Fibroblast of peridontal ligament (primary cell): ENCODE data around the gene CAPN11.

ENCODE experiments used
- DNase-seq: peaks from one replicate; pipeline ENCODE4 v3.0.0-alpha.2; 2010; ENCODE audit errors: extremely low read depth

The CAPN11 gene

DNA sequence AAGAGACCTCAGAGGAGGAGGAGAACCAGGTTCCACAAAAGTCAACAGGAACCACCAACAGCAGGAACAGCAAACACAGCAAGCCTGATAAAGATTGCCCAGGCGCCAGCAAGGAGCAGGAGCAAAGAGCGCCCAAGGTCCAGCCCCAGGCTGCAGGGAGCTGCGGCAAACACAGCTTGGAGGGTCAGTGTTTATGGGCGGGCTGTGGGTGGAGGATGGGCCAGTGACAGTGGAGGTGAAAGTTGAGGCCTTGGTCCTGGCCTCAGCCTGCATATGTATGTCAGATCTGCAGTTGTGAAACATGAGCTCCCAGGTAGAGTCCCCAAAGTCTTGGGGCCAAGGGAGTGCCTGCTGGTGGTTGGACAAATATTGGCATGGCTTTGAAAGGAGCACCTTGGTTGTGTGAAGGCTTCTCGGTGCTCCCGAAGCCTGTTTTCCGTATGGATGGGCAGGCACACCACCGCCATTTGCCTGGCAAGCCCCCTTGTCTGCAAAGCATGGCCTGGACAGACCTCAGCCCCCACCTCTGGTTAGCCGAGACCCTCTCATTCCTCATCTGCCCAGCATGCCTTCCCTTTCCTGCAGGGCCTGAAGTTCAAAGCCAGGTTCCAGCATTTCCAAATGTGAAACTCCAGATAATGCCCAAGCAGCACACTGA, 2.0 kb upstream of the CAPN11 start:
- DNase-seq: no peak

DNA sequence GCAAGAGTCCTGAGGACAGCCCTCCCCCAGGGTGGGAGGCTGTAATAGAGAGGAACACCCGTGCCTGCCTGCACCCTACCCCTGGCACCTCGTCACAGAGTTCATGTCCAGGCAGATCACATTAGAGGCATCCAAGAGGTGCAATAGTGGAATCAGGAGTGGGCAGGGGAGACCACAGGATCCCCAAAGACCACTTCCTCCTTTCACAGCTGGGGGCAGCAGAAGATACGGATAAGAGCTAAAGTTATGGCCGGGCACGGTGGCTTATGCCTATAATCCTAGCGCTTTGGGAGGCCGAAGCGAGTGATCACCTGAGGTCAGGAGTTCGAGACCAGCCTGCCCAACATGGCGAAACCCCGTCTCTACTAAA, 1.5 kb upstream of the CAPN11 start:
- no peak for DNase-seq

DNA sequence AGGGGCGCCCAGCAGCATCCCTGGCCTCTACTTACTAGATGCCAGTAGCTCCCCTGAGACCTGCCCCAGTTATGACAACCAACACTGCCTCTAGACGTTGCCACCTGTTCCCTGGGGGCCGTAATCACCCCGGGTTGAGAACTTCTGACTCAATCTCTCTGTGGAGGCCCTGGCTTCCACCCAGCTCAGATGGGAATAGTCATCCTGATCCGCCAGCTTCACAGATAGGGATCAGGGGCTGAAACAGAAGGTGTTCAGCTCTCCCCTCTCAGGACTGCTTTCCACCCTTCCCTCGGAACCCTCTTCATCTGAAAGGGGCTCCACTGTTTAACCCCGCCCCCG, 3.3 kb downstream of the CAPN11 start:
- DNase-seq: peak; percentile 22

DNA sequence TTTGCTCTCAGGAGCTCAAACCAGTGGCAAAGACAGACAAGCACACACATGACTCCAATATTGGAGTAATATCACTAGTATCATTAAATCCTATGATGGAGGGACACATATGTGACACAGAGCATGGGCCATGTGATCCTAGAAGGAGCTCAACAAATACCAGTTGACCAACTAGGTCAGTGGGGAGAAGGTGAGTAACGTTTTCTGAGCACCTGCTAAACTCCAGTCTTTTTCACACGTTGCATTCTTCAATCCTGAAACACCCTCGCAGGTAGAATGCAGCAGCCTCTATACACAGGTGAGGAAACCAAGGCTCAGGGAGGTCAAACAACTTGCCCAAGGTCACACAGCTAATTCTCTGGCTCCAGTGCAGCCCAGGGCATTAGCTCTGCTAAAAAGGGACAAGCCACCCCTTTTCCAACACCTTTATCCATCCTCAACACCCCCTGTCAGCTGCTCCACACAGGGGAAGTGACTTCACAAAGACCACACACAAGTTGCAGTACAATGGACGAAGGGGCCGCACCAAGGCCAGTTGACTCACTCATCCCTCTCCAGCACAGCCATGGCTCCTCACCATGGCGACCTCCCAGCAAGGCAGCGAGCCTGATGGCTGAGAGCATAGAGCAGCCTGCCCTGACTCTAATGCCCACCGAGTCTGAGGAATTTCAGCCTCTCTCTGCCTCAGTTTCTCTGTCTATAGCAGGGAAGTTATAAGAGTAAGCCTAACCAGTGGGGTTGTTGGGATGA, 4.4 kb downstream of the CAPN11 start:
- DNase-seq: no peak

DNA sequence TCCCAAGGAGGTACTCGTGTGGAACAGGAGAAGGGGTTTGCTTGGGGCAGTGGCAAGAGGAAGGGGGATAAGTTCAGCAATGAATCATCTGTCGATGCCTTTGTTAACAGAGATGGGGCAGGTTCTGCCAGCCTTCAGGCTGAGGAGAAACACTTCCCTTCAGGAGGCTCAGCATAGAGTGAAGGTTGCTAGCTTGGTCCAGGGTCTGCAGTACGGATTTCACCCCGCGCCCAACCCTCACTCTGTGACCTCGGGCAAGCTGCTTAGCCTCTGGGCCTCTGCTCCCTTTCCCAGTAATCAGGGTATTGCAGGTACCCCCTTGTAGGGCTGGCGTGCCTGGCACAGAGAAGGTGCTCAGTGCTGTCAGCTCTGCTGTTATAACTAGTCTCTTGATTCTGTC, 7.5 kb downstream of the CAPN11 start:
- DNase-seq: no peak

DNA sequence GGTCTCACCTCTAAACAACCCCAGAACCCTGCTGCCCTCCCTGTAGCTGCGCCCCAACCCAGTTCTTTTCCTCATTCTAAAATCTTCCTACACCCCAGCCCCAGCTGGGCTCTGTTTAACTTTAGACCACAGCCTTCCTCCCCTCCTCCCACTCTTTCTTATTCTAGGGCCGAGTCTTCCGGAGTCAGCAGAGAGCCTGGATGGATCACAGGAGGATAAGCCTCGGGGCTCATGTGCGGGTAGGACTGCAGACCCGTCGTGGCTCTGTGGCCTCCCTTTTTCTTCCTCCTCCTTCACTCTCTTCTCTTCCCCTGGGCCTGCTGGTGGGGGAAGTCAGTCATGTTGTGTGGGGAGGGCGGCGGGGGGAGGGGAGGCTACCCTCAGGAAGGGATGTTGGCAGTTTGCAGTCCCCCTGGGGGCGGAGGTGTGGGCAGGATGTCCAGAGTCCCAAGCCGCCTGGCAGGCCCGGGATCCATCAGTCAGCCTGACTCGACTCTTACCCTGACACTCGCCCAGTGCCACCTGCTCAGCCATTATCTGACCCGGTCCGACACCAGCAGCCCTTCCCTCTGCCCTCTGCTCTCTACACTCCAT, 8.1 kb downstream of the CAPN11 start:
- DNase-seq: no peak

DNA sequence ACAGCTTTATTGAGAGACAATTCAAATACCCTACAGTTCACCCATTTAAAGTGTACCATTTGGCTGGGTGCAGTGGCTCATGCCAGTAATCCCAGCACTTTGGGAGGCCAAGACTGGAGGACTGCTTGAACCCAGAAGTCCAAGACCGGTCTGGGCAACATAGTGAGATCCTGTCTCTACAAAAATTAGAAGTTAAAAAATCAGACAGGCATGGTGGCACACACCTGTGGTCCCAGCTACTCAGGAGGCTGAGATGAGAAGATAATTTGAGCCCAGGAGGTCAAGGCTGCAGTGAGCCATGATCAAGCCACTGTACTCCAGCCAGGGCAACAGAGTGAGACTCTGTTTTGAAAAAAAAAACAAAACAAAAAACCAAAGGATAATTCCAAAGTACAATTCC, 8.9 kb downstream of the CAPN11 start:
- no peak for DNase-seq

DNA sequence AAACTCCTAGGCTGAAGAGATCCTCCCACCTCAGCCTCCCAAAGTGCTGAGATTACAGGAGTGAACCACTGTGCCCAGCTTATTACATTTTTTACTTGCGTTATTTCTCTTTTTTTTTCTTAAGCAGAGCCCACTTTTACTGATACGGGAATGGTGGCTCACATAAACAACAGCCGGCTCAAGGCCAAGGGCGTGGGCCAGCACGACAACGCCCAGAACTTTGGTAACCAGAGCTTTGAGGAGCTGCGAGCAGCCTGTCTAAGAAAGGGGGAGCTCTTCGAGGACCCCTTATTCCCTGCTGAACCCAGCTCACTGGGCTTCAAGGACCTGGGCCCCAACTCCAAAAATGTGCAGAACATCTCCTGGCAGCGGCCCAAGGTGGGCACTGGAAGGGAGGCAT, 10.5 kb downstream of the CAPN11 start:
- no peak for DNase-seq

DNA sequence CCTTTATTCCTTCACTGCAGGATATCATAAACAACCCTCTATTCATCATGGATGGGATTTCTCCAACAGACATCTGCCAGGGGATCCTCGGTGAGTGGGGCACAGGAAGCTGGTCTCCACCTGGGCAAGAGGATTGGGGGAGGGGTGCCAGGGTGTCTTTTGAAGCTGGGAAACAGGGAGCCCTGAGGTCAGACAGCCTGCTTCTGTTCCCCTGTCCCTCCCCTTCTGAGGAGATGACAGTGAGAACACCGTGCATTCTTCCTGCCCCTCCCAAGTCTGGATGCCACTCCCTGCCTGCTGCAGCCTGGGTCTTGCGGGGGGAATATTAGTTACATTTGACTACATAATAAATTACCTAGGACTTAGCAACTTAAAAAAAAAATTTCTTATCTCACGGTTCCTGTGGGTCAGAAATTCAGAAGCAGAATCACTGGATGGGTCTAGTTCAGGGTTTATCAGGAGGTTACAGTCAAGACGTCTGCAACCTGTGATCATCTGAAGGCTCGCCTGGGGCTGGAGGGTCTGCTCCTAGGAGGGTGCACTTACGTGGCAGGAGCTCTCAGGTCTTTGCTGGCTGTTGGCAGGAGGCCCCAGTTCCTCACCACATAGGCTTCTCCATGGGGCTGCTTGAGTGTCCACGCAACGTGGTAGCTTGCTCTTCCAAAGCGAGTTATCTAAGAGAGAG, 11.4 kb downstream of the CAPN11 start:
- no peak for DNase-seq

DNA sequence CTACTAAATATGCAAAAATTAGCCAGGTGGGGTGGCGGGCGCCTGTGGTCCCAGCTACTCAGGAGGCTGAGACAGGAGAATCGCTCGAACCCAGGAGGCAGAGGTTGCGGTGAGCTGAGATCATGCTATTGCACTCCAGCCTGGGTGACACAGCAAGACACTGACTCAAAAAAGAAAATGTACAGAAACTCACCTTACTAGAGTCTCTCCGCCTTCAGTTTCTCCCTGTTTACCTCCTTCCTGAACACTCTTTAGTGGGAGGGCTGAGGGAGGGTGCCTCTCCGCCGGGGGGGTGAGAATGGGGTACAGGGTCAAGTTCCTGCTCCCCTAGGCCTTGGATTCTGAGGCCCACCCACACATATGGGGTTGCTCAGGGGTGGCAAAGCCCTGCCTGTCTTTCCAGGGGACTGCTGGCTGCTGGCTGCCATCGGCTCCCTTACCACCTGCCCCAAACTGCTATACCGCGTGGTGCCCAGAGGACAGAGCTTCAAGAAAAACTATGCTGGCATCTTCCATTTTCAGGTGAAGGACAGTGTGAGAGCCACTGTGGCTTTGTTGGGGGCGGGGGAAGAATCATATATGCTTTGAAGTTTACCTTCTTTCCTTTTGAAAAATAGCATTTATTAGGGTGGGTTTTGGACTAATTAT, 13.4 kb downstream of the CAPN11 start:
- no peak for DNase-seq

DNA sequence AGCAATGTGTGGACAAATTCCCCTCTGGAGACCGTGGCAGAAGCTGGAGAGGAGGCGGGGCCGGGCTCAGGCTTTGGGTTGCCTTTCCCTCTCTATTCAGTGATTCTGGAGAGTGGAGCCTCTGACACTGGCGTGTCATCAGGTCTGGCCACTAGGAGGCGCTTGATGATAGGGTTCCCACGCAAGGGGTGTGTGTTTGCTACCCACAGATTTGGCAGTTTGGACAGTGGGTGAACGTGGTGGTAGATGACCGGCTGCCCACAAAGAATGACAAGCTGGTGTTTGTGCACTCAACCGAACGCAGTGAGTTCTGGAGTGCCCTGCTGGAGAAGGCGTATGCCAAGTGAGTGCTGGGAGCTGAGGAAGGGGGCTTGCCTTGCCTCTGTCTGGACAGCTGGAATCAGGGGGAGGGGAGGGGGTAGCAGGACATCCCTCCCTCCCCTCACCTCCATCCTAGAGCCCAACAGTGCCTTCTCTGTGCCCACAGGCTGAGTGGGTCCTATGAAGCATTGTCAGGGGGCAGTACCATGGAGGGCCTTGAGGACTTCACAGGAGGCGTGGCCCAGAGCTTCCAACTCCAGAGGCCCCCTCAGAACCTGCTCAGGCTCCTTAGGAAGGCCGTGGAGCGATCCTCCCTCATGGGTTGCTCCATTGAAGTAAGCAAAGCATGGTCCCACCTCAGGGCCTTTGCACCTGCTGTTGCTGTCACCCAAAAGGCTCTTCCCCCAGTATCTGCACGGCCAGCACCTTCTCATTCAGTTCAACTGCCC, 14.3 kb downstream of the CAPN11 start:
- peak; percentile 79 for DNase-seq

DNA sequence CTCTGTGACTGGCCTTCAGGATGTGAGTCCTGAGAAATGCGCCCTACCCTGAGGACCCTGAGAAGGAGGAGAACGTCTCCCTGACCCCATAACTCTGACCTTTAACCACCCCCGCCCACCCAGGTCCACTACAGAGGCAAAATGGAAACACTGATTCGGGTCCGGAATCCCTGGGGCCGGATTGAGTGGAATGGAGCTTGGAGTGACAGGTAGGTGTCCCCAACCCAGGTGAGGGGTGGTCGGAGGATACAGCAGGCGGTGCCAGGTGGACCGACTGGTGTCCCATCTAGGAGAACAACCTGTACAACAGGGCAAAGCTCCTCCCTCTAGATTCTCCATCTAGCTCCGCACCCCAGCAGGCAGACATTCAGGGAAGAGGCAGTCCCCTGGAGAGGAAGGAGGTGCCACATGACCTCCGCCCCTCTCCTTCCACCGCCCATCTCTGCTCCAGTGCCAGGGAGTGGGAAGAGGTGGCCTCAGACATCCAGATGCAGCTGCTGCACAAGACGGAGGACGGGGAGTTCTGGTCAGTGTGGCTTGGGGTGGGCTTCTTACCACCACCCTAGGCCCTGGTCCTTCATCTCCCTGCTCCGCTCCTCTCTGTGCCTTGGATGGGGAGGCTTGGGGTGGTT, 17.6 kb downstream of the CAPN11 start:
- no peak for DNase-seq

DNA sequence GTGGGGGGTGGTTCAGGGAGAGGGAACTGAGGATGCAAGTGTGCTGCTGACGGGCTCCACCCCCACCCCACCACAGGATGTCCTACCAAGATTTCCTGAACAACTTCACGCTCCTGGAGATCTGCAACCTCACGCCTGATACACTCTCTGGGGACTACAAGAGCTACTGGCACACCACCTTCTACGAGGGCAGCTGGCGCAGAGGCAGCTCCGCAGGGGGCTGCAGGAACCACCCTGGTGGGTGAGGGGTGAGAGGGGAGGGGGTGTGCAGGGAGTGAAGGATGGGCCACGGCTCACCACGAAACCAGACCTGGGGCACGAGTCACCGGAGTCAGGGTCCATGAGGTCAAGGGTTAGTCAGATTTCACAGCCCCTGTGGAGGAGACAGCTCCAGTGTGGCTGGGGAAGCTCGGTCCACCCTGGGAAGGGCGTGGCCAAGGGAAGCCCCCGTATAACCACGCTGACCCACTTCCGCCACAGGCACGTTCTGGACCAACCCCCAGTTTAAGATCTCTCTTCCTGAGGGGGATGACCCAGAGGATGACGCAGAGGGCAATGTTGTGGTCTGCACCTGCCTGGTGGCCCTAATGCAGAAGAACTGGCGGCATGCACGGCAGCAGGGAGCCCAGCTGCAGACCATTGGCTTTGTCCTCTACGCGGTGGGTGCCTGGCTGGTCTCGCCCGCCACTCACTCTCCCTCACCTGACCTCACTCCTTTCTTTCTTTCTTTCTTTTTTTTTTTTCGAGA, 18.3 kb downstream of the CAPN11 start:
- DNase-seq: no peak

DNA sequence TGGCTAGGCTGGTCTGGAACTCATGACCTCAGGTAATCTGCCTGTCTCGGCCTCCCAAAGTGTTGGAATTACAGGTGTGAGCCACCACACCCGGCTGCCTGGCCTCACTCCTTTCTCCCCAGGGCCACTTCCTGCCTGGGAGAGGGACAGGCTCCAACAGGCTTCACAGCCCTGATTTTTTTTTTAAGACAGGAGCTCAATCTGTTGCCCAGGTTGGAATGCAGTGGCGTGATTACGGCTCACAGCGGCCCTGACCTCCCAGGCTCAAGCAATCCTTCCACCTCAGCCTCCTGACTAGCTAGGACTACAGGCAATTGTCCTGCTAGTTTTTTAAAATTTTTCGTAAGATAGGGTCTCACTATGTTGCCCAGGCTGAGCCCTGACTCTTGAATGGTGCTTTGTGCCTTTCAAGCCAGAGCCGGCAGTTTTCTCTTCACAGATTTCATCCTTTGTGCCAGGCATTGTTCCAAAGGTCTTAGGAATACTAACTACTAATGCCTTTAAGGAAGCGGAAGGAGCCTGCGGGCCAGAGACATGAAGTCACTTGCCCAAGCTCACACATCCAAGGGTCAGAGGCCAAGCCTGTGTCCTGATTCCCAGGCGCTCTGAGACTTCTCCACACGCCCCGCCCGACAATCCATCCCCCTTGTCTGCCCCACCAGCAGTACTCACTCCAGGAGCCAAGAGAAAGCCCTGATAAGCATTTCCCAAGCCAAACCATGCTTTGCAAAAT, 19.2 kb downstream of the CAPN11 start:
- DNase-seq: peak; percentile 66

DNA sequence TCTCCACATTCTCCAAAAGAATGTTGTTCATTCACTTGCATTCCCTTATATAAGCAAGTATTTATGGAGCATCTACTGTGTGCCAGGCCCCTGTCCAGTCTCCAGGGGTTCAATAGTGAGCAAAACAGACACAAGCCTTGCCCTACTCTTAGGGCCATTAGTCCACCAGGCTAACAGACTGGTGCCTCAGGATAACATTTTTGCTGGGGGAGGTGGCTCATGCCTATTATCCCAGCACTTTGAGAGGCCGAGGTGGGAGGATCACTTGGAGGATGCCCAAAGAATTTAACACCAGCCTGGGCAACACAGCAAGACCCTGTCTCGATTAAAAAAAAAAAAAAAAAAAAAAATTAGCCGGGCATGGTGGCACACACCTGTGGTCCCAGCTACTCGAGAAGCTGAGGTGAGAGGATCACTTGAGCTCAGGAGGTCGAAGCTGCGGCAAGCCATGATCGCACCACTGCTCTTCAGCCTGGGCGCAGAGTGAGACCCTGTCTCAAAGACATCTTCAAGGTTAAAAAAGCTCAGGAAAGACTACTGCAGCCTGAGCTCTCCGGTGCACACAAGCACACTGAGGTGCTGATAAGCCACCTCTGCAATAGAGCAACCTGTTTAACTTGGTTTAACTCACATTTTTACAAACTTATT, 19.9 kb downstream of the CAPN11 start:
- no peak for DNase-seq

DNA sequence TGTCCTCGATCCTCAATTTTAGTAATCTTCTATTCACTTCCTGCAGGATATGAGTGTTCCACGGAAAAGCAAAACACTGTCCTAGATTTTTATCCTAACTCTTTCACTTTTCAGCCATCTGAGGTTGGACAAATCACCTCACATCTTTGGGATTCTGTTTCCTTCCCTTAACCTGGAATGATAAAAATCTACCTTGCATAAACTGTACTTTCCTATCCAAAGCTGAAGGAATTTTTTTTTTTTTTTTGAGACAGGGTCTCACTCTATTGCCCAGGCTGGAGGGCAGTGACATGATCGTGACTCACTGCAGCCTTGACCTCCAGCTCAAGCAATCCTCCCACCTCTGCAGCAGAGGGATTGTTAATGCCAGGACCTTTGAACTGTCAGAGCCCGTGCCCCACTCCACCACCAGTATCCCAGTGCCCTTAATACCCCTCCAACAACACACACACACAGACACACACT, 20.5 kb downstream of the CAPN11 start:
- no peak for DNase-seq

DNA sequence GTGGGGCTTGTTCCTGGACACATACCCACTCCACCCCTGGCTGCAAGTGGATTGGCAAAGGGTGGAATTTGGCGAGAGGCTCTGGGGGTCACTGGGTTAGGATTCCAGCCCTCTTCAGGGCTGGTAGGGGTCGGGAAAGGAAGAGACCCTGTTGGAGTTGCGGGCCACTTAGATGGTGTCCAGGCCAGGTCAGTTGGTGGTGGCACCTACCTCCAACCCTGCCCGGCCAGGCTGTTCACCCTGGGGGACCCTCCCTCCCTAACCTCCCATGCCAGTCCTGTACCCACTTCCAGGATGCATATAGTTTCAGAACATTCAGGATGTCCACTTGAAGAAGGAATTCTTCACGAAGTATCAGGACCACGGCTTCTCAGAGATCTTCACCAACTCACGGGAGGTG, 21.0 kb downstream of the CAPN11 start:
- DNase-seq: no peak

DNA sequence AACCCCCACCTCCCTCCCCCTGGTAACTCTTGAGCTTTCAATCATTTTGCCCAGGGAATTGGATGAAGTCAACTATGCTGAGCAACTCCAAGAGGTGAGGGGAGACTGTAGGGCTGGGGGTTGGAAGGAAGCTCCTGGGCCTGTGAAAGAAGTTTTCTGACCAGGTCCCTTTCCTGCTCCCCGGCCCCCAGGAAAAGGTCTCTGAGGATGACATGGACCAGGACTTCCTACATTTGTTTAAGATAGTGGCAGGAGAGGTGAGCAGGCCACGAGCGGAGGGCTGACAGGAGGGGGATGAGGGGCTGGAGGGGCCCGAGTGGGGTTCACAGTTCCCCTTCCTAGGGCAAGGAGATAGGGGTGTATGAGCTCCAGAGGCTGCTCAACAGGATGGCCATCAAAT, 21.8 kb downstream of the CAPN11 start:
- DNase-seq: no peak

DNA sequence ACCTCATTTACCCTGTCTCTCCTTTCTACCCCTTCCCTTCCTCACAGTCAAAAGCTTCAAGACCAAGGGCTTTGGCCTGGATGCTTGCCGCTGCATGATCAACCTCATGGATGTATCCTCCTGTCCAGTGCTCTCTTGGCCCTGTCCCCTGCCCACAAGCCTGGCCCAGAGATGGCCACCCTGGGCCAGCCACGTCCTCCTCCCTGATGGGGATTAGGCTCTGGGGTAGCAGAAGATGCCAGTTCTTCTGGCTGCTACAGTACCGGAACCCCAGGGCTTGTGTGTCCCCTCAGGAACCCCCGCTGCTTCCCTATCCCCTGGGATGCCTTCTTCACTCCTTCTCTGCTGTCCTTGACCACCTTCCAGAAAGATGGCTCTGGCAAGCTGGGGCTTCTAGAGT, 22.3 kb downstream of the CAPN11 start:
- DNase-seq: no peak
